Uterus (tissue), 4 donors: ENCODE measurements around the gene CHMP4B. TPM values are rescaled to one million over a fixed set of nuclear protein-coding genes. Genes with fewer than 3 reads are reported as not detected.

Experiments
- DNase-seq, 2 donors: peaks; one replicate each; pipeline ENCODE4 v3.0.0-alpha.2; 2019 to 2020
- H3K27ac ChIP-seq, 2 donors: fragments of 200-600 bp; sonication (generic); 1 replicate in 1 of 2; 2 replicates in 1 of 2; pipeline ENCODE4 v1.5.1; 2016 to 2018
- H3K27me3 ChIP-seq, 2 donors: fragments of 200-600 bp; sonication (generic); one replicate each; pipeline ENCODE4 v1.5.1; 2018 to 2019; ENCODE audit warnings: control low read depth in 1 of 2
- H3K36me3 ChIP-seq, 2 donors: fragments of 200-600 bp; sonication (generic); one replicate each; pipeline ENCODE4 v1.5.1; 2019; ENCODE audit warnings: control low read depth in 1 of 2
- H3K4me1 ChIP-seq, 2 donors: fragments of 200-600 bp; sonication (generic); one replicate each; pipeline ENCODE4 v1.5.1; 2018 to 2019; ENCODE audit warnings: control low read depth in 1 of 2
- H3K4me3 ChIP-seq, 2 donors: fragments of 200-600 bp; sonication (generic); 1 replicate in 1 of 2; 2 replicates in 1 of 2; pipeline ENCODE4 v1.5.1; 2018 to 2019; ENCODE audit warnings: mild to moderate bottlenecking in 1 of 2
- H3K9me3 ChIP-seq, 2 donors: fragments of 200-600 bp; sonication (generic); one replicate each; pipeline ENCODE4 v1.5.1; 2019; ENCODE audit warnings: control low read depth in 1 of 2
- CTCF ChIP-seq, 4 experiments: fragments of 200-600 bp in 2 of 4; fragments of 450-650 bp in 2 of 4; sonication (generic) in 2 of 4; IDR thresholded peaks; one replicate each; pipeline ENCODE4 v1.5.1; 2016 to 2019; ENCODE audit warnings: antibody characterized with exemption in 4 of 4, mild to moderate bottlenecking in 2 of 4, moderate library complexity in 1 of 4
- POLR2A ChIP-seq, 2 donors: fragments of 450-650 bp; IDR thresholded peaks; one replicate each; pipeline ENCODE4 v1.6.1; 2016; ENCODE audit warnings: antibody characterized with exemption in 2 of 2, mild to moderate bottlenecking in 1 of 2, moderate library complexity in 1 of 2
- intact Hi-C: fragments of 100-400 bp; cut with DNase I; formaldehyde crosslinking; loops from one replicate; pipeline ENCODE4 v1.15.1; 2023; ENCODE audit warnings: low total_unique reads
- total RNA-seq, 4 donors: library from RNA; depleted of rRNA in 3 of 4; stranded (reverse); fragments of >200 nt in 3 of 4; gene quantifications; one replicate each; pipeline versions ENCODE4 v1.1.0 to v1.2.4, GENCODE V29; 2014 to 2023
- donor health status: DM: yes; HTN: yes; CAD: no.

CHMP4B gene
- total RNA-seq, 4 donors from 2014 or later: 48.0 to 73.8 (median 57.9) TPM

DNA sequence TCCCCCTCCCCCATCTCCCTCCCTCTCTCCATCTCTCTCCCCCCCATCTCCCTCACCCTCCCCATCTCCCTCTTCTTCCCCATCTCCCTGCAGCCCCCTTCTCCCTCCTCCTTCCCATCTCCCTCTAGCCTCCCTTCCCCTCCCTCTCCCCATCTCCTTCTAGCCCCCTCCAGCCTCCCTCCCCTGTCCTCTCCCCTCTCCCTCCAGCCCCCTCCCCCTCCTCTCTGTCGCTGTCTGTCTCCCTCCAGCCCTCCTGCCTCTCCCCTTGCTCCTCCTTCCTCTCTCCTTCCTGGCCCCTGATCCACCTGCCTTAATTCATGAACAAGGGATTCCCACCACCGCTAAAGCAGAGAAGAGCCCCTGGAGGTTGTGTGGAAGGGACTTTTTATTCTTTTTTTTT, 26.9 kb upstream of the CHMP4B start:
- TF ChIP-seq POLR2A (IDR thresholded peaks at IDR 0.05) (no peak), CTCF (IDR thresholded peaks at IDR 0.05) (no peak)
- DNase-seq: no peak
- Histone ChIP-seq H3K4me3 (no peak overlapping the region), H3K36me3 (no peaks in the 10 kb centered on the region), H3K4me1 (peaks cover 0 to under 1% of the 10 kb centered on the region in 2 donors), H3K9me3 (no peaks in the 10 kb centered on the region), H3K27me3 (no peaks in the 10 kb centered on the region), H3K27ac (no peak overlapping the region)
- intact Hi-C loops: no loop called here

DNA sequence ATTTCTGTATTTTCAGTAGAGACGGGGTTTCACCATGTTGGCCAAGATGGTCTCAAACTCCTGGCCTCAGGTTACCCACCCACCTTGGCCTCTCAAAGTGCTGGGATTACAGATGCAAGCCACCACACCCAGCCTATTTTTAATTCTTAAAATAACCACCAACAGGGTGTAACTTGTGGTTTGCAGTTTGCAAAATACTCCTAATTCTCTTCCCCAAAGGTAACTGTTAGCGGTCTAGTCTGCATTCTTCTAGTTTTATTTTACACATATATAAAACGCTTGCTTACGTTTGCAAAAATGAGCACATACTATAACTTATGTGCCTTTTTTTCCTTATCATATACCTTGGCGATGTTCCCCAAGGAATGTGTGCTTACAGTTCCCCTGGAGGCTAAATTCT, 25.6 kb upstream of the CHMP4B start:
- no peaks in the 10 kb centered on the region for H3K36me3 ChIP-seq
- no peak for DNase-seq
- intact Hi-C loops: no loop called here
- peaks cover 0 to 3% of the 10 kb centered on the region in 2 donors for H3K4me1 ChIP-seq
- H3K27me3 ChIP-seq: no peaks in the 10 kb centered on the region
- TF ChIP-seq CTCF (IDR thresholded peaks at IDR 0.05) (no peak), POLR2A (IDR thresholded peaks at IDR 0.05) (no peak)
- H3K9me3 ChIP-seq: no peaks in the 10 kb centered on the region
- no peak overlapping the region for H3K4me3 ChIP-seq
- H3K27ac ChIP-seq: no peak overlapping the region

DNA sequence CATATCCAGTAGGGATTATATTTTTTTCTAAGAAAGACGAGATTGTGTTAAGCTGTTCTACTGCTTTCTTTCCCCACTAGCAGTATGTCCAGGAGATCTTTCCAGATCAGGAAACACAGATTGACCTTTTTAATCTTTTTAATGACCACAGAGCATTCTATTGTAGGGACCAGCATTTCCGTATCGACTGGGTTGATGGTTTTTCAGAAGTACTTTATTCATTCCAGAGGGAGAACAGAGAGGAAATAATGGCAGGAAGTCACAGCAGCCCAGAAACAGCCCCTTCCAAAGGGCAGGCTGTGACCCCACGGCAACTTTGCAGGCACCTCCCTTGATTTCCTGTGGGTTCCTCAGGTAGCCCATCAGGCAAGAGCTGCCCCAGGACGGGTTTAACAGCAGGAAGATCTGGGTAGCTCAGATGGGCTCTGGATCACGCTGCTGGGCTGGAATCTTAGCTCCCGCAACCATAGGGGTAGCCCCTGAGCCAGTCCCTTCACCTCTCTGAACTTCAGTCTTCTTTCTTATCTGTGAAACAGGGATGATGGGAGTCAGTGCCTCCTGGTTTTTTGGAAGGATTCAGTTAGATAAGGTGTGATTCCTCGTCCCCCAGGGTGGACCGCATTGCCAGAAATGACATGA, 23.8 kb upstream of the CHMP4B start:
- intact Hi-C loops: no loop called here
- Histone ChIP-seq H3K4me1 (peaks cover 0 to 3% of the 10 kb centered on the region in 2 donors), H3K4me3 (no peak overlapping the region), H3K27ac (peak overlapping the region in 1 of 2 donors; percentile 71), H3K36me3 (no peaks in the 10 kb centered on the region), H3K27me3 (no peaks in the 10 kb centered on the region), H3K9me3 (no peaks in the 10 kb centered on the region)
- DNase-seq: no peak
- TF ChIP-seq POLR2A (IDR thresholded peaks at IDR 0.05): no peak
- TF ChIP-seq CTCF (IDR thresholded peaks at IDR 0.05): no peak

GRCh38 chr20:33788351-33789049, 22.6 kb upstream of the CHMP4B start:
- intact Hi-C loops: no loop called here
- H3K27me3 ChIP-seq: no peaks in the 10 kb centered on the region
- no peak for DNase-seq
- H3K9me3 ChIP-seq: no peaks in the 10 kb centered on the region
- H3K4me3 ChIP-seq: no peak overlapping the region
- H3K27ac ChIP-seq: peak overlapping the region in 1 of 2 donors; percentile 71
- H3K4me1 ChIP-seq: peaks cover 0 to 3% of the 10 kb centered on the region in 2 donors
- no peaks in the 10 kb centered on the region for H3K36me3 ChIP-seq
- TF ChIP-seq CTCF (IDR thresholded peaks at IDR 0.05) (no peak), POLR2A (IDR thresholded peaks at IDR 0.05) (no peak)

DNA sequence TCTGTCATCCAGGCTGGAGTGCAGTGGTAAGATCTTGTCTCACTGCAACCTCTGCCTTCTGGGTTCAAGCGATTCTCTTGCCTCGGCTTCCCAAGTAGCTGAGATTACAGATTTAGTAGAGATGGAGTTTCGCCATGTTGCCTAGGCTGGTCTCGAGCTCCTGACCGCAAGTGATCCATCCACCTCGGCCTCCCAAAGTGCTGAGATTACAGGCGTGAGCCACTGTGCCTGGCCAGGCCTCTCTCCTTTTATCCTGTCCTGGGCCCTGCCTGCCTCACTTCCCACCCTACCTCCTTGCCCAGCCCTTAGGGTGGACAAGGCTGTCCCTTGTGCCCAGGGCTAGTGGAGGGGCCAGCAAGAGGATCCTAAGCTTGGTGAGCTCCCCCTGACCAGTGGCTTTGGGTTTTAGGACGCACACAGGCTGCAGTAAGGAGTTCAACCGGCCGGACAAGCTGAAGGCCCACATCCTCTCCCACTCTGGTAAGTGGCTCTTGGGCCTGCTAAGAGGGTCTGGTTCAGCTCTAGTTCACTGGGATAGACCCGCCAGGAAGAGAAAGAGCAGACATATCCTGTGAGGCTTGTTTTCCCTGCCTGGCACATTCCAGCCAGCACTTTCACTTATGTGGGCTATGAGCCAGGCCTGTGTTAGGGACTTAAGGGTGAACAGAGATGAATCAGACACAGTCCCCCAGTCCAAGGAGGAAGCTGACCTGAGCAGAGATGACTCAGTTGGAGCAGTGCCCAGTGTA, 21.9 kb upstream of the CHMP4B start:
- H3K4me1 ChIP-seq: peaks cover 0 to 3% of the 10 kb centered on the region in 2 donors
- intact Hi-C loops: no loop called here
- peak; percentile 37 to 79 for DNase-seq

More for the DNA sequence above, 21.9 kb upstream of the CHMP4B start:
- H3K27ac ChIP-seq: peak overlapping the region; percentile 68 to 71
- H3K4me3 ChIP-seq: no peak overlapping the region
- H3K9me3 ChIP-seq: no peaks in the 10 kb centered on the region
- no peaks in the 10 kb centered on the region for H3K27me3 ChIP-seq
- no peak for TF ChIP-seq CTCF (IDR thresholded peaks at IDR 0.05)
- no peak for TF ChIP-seq POLR2A (IDR thresholded peaks at IDR 0.05)
- no peaks in the 10 kb centered on the region for H3K36me3 ChIP-seq
